HG03066 (cell line): Measurements from ENCODE around the gene IMMP2L.
"Not testable (repeated sequence)": the region's sequence is repeated elsewhere in the genome, so short reads cannot be mapped to it uniquely, and the experiment has no call there.

Source experiments
- ATAC-seq: cut with Tn5 transposase; IDR thresholded peaks from one replicate; pipeline ENCODE4 v1.9.1; 2021; ENCODE audit warnings: low read depth; ENCODE audit not compliant: unreplicated experiment

IMMP2L gene

DNA sequence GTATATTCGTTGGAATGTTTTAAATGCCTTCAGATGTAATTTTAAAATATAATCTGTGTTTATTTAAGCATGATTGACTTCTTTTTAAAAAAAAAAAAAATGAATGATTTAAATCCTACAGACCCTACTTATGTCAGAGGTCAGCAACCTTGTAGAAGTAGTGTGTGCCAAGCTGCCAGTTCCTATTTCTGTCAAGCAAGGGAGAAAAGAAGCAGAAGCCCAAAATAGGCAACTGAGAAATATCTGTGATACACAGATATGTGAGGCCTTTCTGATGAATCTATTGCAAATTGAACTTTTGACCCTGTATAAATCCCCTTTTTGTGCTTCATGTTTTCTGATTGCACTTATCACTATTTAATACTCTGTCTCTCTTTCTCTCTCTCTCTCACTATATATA is 271.9 kb downstream of the IMMP2L start:
- ATAC-seq, result no peak

DNA sequence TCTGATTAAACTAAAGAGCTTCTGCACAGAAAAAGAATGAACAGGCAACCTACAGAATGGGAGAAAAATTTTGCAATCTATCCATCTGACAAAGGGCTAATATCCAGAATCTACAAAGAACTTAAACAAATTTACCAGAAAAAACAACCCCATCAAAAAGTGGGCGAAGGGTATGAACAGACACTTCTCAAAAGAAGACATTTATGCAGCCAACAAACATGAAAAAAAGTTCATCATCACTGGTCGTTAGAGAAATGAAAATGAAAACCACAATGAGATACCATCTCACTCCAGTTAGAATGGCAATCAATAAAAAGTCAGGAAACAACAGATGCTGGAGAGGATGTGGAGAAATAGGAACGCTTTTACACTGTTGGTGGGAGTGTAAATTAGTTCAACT is 273.9 kb downstream of the IMMP2L start:
- ATAC-seq, result not testable (repeated sequence)

DNA sequence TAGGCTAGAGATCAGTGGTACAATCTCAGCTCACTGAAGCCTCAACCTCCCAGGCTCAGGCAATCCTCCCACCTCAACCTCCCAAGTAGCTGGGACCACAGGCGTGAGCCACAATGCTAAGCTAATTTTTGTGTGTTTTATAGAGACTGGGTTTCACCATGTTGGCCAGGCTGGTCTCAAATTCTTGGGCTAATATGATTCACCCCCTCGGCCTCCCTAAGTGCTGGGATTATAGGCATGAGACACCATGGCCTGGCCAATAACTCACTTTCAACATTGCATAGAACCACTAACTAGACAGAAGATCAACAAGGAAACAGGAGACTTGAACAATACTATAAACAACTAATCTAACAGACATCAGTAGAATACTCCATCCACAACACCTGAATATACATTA is 279.7 kb downstream of the IMMP2L start:
- no peak for ATAC-seq

- no peak for ATAC-seq
Observed at GRCh38 chr7:111274857-111275256, 287.4 kb downstream of the IMMP2L start.

GRCh38 chr7:111272092-111272491 is 290.2 kb downstream of the IMMP2L start:
- no peak for ATAC-seq

- ATAC-seq, result not testable (repeated sequence)
Observed at GRCh38 chr7:111270794-111271193, 291.5 kb downstream of the IMMP2L start.

- ATAC-seq, result no peak
Observed at GRCh38 chr7:111268941-111269340, 293.4 kb downstream of the IMMP2L start.

DNA sequence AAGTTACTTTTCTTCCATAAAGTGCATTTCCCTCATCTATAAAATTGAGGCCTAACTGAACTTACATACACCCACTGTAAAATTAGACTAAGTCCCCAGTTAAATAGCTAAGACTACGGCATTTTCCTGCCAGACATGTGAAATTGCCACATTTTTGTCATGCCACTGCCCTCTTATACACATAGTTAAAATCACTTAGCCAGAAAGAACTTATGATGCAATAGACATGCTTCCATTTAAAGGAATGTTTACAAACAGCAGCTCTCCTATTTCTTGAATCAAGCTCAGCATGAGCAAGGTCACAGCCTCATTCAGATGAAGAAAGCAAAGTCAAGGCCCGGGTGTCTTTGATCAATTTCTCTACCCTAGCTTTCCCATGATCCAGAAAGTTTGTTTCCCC is 295.7 kb downstream of the IMMP2L start:
- ATAC-seq, result no peak

- ATAC-seq, result no peak
Observed at GRCh38 chr7:111265394-111265793, 296.9 kb downstream of the IMMP2L start.

DNA sequence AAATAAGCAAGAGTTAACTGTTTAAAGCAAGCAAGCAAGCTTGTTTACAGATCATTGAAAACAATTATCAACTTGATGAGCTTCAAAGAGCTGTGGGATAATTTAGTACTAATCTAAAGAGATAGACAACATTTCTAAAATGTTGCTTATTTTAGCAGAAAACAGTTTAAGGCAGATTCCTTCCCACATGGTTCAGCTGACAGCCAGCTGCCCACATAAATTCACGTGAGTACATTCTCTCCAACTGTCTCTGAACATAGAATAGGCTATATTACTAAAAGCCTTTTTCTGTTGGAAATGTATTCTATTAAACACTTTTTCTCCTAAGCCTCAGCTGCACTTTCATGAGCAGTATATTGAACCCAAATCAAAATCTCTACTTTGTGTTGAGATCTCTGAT is 297.3 kb downstream of the IMMP2L start:
- no peak for ATAC-seq

GRCh38 chr7:111264111-111264868 is 298.0 kb downstream of the IMMP2L start:
- no peak for ATAC-seq

DNA sequence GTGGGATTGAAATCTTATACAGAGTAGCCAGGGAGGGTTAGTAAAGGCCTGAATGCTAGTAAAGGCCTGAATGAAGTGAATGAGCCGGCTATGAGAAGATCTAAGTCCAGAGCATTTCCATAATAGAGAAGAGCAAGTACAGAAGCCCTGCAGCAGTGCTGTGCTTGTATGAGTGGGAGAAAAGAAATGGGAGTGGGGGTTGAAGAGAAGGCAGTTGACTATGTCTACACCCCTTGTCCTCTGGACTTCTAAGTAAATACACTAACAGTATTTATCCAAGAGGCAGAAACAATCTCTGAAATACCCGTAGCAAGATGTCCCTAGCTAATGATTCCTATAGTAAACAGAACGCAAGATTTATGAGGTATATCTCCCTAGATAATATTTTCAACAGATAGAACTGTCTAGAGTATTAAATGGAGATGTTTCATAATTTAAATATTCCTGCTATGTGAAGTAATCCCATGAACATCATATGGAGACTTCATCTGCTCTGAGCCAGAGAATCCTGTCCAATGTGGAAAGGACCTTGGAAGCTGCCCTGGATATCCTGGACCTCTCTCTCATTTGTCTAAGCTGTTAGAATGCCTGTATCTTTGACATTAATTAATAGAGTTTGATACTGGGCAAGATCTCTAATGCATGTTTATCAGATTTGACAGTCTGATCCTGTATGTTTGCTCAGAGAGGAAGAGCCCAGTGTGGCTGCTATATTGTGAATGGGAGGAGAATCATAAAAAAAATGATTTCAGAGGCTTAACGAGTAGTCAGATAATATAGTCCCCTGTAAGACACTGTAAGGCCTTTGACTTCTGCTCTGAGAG is 299.8 kb downstream of the IMMP2L start:
- no peak for ATAC-seq

DNA sequence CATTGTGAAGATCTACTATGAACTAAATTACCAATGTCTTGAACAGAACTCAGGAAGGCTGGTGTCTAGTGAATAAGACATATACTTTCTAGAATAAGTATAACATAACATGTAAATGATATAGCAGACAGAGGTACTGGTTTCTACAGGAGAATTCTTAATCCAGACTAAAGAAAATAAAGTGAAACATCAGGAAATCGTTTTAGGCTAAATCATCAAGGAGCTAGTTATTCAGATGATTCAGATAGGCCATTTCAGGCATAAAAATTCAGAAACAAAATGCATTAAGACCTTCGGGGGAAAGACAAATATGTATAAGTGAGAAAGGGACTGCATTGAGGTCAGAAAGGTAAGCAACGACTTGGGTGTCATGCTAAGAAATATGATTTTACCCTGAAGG is 300.8 kb downstream of the IMMP2L start:
- no peak for ATAC-seq

DNA sequence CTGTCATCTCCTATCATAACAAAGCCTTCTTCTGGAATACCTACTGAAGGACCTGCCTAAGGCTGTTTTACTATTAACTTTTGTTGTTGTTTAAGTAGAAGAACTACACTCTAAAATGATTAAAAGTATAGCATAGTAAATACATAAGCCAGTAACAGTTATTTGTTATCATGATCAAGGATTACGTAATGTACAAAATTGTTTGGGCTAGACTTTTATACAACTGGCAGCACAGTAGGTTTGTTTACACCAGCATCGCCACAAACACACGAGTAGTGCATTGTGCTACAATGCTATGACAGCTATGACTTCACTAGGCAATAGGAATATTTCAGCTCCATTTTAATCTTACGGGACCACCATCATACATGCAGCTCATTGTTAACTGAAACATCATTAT is 302.3 kb downstream of the IMMP2L start:
- ATAC-seq, result no peak

- no peak for ATAC-seq
Observed at GRCh38 chr7:111256391-111256790, 305.9 kb downstream of the IMMP2L start.

DNA sequence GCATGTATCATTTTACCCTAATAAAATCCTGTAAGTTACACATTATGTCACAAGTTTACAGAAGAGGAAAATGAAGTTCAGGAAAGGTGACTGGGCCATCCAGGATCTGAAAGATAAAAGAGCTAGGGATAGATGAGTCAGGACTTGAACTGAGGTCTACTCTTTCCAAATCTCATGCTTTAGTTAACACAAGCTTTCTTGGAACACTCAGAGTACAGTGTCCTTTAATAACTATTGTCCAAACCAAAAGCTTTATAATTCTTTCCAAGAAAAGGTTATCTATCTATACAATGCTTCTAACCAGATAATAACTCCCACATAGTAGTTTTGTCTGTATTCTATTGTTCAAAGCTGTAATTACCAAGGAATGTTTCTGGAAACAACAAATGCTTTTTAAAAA is 306.7 kb downstream of the IMMP2L start:
- ATAC-seq, result no peak

DNA sequence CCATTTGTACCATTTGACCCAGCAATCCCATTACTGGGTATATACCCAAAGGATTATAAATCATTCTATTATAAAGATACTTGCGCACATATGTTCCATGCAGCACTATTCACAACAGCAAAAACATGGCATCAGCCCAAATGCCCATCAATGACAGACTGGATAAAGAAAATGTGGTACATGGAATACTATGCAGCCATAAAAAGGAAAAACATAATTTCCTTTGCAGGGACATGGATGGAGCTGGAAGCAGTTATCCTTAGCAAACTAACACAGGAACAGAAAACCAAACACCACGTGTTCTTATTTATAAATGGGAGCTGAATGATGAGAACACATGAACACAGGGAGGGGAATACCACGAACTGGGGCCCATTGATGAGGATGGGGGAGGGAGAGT is 310.9 kb downstream of the IMMP2L start:
- not testable (repeated sequence) for ATAC-seq

- not testable (repeated sequence) for ATAC-seq
Observed at GRCh38 chr7:111249807-111250206, 312.5 kb downstream of the IMMP2L start.

GRCh38 chr7:111242141-111242755 is 320.0 kb downstream of the IMMP2L start:
- ATAC-seq, result no peak

DNA sequence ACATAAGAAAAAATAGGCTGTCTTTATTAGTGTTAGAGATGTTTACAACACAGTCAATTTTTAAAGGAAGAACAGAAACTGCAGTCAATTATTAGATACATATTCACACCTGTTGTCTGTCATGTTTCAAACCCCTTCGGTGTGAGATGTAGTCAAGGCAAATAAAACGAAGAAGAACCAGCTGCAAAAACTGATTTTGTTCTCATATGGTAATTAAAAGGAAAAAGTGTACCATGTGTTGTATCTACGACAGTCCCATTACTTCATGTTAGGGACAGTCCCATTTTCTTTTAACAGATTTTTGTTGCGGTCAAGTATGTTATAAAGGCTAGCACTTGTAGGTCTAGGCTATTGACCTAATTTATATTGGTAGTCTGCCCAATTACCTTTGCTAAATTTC is 321.9 kb downstream of the IMMP2L start:
- ATAC-seq, result no peak

- no peak for ATAC-seq
Observed at GRCh38 chr7:111239437-111239836, 322.9 kb downstream of the IMMP2L start.
